Hair follicle dermal papilla cell (primary cell): ENCODE data around the gene LBHD1. TPM values are rescaled to one million over a fixed set of nuclear protein-coding genes. Genes with fewer than 3 reads are reported as not detected.

ENCODE experiments used
- small RNA-seq: library from RNA; depleted of rRNA; stranded (forward); fragments of <200 nt; gene quantifications from one replicate; pipeline ENCODE3, GENCODE V24; 2012
- total RNA-seq: library from RNA; depleted of rRNA; stranded (reverse); fragments of >200 nt; gene quantifications from 2 replicates; pipeline ENCODE4 v1.2.3, GENCODE V29; 2012

Gene LBHD1
- total RNA-seq = 4.0 and 4.5 TPM in 2 replicates

DNA sequence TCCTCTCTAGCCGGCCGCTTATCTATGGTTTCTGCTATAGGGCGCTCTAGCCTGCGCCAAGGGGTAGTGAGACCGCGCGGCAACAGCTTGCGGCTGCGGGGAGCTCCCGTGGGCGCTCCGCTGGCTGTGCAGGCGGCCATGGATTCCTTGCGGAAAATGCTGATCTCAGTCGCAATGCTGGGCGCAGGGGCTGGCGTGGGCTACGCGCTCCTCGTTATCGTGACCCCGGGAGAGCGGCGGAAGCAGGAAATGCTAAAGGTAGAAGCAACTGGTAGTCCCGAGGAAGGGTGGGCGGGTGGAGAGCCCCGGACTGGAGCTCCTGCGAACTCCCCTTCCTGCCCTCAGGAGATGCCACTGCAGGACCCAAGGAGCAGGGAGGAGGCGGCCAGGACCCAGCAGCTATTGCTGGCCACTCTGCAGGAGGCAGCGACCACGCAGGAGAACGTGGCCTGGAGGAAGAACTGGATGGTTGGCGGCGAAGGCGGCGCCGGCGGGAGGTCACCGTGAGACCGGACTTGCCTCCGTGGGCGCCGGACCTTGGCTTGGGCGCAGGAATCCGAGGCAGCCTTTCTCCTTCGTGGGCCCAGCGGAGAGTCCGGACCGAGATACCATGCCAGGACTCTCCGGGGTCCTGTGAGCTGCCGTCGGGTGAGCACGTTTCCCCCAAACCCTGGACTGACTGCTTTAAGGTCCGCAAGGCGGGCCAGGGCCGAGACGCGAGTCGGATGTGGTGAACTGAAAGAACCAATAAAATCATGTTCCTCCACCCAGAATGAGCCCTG, at the start of gene LBHD1, which contains the start of gene UQCC3:
Gene LBHD1 (minus strand): TSS at position 660 of the 782 bp plus-strand sequence. CDS start 2,236 bp downstream, outside the sequence.
Gene UQCC3 (plus strand): TSS at position 66 of the 782 bp plus-strand sequence. CDS start 73 bp downstream, at position 139.

DNA sequence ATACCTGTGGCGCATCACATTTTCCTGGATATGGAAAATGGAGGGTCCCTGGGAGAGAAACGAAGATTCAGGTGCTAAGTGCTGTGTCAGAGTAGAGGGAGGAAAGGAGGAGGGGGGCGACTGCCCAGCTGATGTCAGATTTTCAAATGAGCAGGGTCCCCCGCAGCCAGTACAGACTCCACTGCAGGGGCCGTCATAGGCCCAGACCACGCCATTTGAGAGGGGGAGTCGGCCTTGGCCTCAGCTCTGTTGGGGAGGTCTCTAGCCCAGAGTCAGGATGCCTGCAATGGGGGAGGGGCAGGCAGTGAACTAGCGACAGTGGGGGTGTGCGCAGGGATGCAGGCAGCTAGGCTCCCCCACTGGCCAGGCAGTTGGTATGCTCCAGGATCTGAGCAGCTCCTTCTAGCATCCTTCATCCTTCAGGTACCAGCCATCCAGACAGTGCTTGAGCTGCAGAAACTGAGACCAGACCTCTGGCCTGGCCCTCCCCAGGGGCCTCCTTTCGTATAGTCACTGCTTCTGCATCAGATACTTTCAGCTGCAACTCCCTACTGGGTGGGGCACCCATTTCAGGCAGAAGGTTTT, 35.3 kb upstream of the LBHD1 start, which contains the start of the genes BSCL2 and GNG3:
Gene BSCL2 (minus strand): TSS at position 148 of the 585 bp plus-strand sequence. CDS start 229 bp downstream, outside the sequence.
Gene GNG3 (plus strand): TSS at position 400 of the 585 bp plus-strand sequence. CDS start 620 bp downstream, outside the sequence.

DNA sequence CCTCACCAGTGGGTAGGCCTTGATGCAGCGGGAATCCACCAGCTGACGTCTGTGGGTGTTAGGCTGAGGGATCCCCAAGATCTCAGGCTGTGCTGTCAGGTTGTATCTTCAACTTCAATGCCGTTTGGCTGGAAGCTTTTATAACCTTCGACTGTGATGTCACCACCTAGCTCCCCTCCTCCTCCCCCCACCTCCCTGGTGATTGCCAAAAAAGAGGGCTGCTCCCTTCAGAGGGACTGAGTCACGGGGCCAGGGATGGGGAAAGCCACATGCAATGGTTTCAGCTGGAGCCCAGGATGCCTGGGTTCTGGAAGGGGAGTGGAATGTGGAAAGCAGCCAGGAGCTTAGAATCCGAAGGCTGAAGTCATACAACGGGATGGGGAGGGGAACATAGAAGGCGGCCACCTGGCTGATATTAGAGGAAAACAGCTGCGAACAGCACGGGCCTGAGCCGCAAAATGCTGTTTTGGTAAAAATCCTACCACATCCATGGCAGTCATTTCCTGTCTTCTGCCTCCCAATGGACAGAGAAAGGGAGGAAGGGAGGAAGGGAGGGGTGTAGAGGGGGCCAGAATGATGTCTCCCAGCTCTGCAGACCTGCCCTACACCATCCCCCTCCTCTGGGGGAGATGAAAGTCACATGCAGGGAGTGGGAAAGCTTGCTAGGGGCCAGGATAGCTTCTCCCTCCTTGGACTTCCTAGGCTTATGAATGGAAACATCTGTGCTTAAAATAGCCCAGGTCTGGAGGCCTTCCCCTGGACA, 17.5 kb upstream of the LBHD1 start, which contains the start of gene LRRN4CL:
Gene LRRN4CL (minus strand): TSS at position 110 of the 763 bp plus-strand sequence. CDS start 1,022 bp downstream, outside the sequence.

DNA sequence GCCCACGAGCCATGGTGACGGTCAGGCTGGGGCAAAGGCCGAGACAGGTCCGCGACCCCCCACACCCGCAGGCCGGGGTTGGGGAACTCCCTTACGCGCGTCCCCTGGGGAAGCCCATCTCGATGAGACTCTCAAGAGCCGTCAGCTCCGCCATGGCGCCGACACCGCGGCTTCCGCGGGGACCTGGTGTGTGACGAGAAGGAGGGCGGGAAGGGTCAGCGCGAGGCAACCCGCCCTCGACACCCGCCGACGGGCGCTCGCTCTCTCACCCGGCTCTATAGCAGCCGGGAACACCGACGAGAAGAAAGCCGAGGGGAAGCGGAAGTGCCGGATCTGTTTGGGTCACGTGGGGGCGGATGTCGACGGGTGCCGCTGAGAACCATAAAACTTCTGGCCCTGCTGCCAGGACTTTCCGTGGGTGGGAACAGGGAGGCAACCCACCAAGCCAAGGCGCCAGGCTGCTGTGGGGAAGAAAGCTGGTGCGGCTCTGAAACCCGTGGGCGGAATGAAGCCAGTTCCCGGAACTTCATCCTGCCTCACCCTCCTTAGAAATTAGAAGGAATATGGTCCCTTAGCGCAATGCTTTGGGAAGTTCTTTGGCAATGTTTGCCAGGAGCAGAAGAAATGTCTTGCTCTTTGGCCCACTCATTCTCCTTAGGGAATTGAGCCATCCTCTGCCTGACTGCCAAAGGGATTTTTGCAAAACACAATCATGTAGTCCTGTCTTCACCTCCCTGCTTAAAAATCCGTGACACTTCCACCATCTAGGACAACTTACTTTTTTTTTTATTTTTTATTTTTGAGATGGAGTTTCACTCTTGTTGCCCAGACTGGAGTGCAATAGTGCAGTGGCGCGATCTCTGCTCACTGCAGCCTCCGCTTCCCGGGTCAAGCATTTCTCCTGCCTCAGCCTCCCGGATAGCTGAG, 7.0 kb upstream of the LBHD1 start, which contains the start of gene UBXN1:
Gene UBXN1 (minus strand): TSS at position 304 of the 927 bp plus-strand sequence. CDS start 150 bp downstream, at position 154.

DNA sequence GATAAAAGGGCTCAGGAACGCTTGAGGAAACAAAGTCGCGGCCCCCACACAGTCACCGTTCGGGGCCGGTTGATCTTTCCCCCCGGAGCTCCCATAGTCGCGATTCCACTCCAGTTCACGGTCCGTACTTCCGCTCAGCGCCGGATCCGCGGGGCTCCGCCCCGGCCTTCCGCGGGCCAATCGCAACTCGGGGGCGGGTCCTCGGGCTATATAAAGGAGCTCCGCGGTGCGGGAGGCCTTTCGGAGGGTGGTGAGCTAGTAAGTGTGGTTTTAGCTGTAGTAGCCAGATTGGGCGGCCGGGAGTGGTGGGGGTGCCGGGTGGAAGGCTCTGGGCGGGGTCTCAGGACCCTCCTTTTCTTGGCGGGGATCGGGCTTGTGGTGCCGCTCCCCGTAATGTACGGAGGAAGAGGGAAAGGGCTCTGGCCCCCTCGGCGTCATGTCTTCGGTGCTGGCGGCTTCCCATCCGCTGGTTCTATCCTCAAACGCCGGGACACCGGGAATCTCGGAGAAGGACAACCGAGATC, 6.9 kb downstream of the LBHD1 start, which contains the start of the genes C11orf98 and CSKMT:
Gene C11orf98 (minus strand): TSS at position 136 of the 524 bp plus-strand sequence. CDS start 41 bp downstream, at position 95.
Gene CSKMT (plus strand): TSS at position 238 of the 524 bp plus-strand sequence. CDS start 568 bp downstream, outside the sequence.

DNA sequence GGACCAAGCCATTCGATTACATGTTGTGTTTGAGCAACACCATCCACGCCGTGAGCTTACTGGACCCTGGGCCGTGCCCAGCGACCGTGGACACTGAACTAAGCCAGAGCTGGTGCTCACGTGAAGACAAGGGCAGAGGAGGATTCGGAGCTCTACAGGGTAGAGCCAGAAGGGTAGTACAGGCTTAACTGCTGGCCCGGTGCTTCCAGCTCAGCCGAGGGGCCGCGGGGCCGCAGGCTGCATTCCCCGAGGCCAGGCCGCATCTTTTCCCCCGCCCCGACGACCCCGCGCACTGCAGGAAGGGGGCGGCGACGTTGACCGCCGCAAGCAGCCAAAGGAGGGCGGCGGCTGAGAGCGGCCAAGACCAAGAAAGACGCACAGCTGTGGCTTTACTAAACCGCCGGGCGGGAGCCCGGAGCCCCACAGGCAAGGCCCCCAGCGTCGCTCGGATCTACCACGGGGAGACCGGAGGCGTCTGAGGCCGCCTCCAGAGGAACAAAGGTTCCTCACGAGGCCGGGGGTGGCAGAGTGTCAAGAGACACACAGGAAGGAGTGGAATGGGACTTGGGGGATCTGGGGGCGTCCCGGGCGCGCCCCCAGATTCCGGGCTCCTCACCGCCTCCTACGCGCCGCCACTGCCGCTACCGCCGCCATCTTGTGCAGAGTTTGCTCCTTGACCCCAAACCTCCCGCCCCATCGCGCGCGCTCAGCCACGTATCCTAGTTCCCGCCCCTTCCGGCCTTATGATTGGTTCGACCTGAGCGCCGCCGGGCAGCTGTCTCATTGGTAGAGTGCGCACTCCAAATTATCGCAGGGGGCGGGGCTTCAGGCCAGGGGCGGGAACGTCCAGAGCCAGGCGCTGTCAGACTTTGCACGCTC, 25.9 kb downstream of the LBHD1 start, which contains the start of gene GANAB:
Gene GANAB (minus strand): TSS at position 668 of the 879 bp plus-strand sequence. CDS start 14 bp downstream, at position 654.

DNA sequence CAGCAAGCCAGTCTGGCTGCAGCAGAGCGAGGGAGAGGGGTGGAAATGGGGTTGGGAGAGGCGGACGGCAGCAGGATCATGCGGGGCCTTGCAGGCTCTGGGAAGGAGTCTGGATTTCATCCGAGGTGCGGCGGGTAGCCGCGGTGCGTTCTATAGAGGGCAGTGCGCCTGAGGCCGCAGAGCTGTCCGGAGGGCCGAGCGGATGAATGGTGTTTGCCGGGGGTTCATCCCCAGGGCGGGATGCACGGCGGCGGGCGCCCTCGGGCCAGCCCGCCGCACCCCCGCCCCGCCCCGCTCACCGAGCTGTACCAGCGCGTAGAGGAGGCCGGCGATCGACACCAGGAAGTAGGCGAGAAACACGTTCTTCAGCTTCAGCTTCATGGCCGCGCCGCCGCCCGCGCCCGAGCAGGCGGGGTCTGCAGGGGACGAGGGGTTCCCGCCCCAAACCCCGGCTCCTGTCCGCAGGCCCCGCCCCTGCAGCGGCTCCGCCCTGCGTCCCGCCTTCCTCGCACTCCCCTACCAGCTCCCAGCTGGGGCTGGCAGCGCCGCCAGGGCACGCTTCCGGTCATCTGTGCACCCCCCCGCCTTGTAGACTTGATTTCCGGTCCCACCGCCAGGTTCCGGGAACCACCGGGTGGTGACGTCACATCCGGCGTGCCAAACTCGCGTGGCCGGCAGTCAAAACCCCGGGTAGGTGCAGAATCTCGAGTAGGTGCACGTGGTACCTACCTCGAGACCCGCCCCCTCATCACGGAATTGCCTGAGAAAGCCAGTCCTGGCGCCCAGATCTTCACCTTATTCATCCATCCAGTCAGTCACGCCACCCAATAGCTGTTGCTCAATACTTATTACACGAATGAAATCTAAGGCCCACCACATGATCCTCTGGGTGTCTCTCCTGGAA, 50.2 kb downstream of the LBHD1 start, which contains the start of gene B3GAT3:
Gene B3GAT3 (minus strand): TSS at position 420 of the 904 bp plus-strand sequence. CDS start 39 bp downstream, at position 381.

Small RNA genes within 50 kb of the gene (small RNA-seq; reads per million reads assigned to genes)
- gene SNORA57 = not detected

Other genes with a start within 250 kb of the LBHD1 start
- 953 and 967 TPM in 2 replicates for gene AHNAK, start 125.5 kb downstream of the LBHD1 start, total RNA-seq
- 1,028 and 1,088 TPM in 2 replicates for gene EEF1G, start 98.4 kb downstream of the LBHD1 start, total RNA-seq
- 6.3 and 7.2 TPM in 2 replicates for gene TUT1, start 80.7 kb downstream of the LBHD1 start, total RNA-seq
- gene MTA2, start 70.4 kb downstream of the LBHD1 start, total RNA-seq = 138 and 161 TPM in 2 replicates
- gene EML3, start 59.5 kb downstream of the LBHD1 start, total RNA-seq = 35.9 and 38.5 TPM in 2 replicates
- 3.7 and 5.5 TPM in 2 replicates for gene ROM1, start 59.0 kb downstream of the LBHD1 start, total RNA-seq
- gene B3GAT3, start 50.3 kb downstream of the LBHD1 start, total RNA-seq = 24.0 and 24.2 TPM in 2 replicates
- 248 and 270 TPM in 2 replicates for gene GANAB, start 25.7 kb downstream of the LBHD1 start, total RNA-seq
- 25.5 and 29.4 TPM in 2 replicates for gene INTS5, start 19.0 kb downstream of the LBHD1 start, total RNA-seq
- 14.9 and 20.3 TPM in 2 replicates for gene C11orf98, start 7.1 kb downstream of the LBHD1 start, total RNA-seq
- gene CSKMT, start 7.0 kb downstream of the LBHD1 start, total RNA-seq = 3.2 and 7.3 TPM in 2 replicates
- 4.4 and 5.6 TPM in 2 replicates for gene UQCC3, start 594 bp downstream of the LBHD1 start, total RNA-seq
- gene UBXN1, start 6.8 kb upstream of the LBHD1 start, total RNA-seq = 70.9 and 82.1 TPM in 2 replicates
- 63.6 and 104 TPM in 2 replicates for gene LRRN4CL, start 17.3 kb upstream of the LBHD1 start, total RNA-seq
- gene BSCL2, start 35.2 kb upstream of the LBHD1 start, total RNA-seq = 47.2 and 64.5 TPM in 2 replicates
- gene GNG3, start 35.4 kb upstream of the LBHD1 start, total RNA-seq = not detected in 2 replicates
- gene HNRNPUL2, start 55.2 kb upstream of the LBHD1 start, total RNA-seq = 7.5 and 10.9 TPM in 2 replicates
- 27.9 and 36.0 TPM in 2 replicates for gene TTC9C, start 56.2 kb upstream of the LBHD1 start, total RNA-seq
- gene ZBTB3, start 81.9 kb upstream of the LBHD1 start, total RNA-seq = 19.3 and 21.4 TPM in 2 replicates
- gene POLR2G, start 89.3 kb upstream of the LBHD1 start, total RNA-seq = 34.9 and 47.2 TPM in 2 replicates
- gene TAF6L, start 99.1 kb upstream of the LBHD1 start, total RNA-seq = 13.5 and 19.5 TPM in 2 replicates
- gene TMEM179B, start 115.1 kb upstream of the LBHD1 start, total RNA-seq = 38.0 and 38.1 TPM in 2 replicates
- gene TMEM223, start 119.7 kb upstream of the LBHD1 start, total RNA-seq = 12.3 and 13.1 TPM in 2 replicates
- 30.5 and 38.9 TPM in 2 replicates for gene NXF1, start 133.2 kb upstream of the LBHD1 start, total RNA-seq
- gene STX5, start 159.8 kb upstream of the LBHD1 start, total RNA-seq = 48.3 and 56.5 TPM in 2 replicates
- gene TEX54, start 160.6 kb upstream of the LBHD1 start, total RNA-seq = not detected in 2 replicates
- 28.9 and 29.1 TPM in 2 replicates for gene WDR74, start 167.3 kb upstream of the LBHD1 start, total RNA-seq
- gene SLC3A2, start 208.6 kb upstream of the LBHD1 start, total RNA-seq = 169 and 184 TPM in 2 replicates
- gene CHRM1, start 249.1 kb upstream of the LBHD1 start, total RNA-seq = not detected in 2 replicates